Measurements from ENCODE around the gene PRKD2.

Gene PRKD2

GRCh38 chr19:46737298-46737654, 20.4 kb upstream of the PRKD2 start:
- no peaks in the 10 kb centered on the region for H3K4me1 ChIP-seq (ENCODE audit: control insufficient read depth, insufficient read depth, low read length)
- peaks cover 15% of the 10 kb centered on the region for H3K36me3 ChIP-seq (ENCODE audit: control insufficient read depth, insufficient read depth, low read length)
- H3K4me3 ChIP-seq (ENCODE audit: low read length) = no peak overlapping the region
- H3K9me3 ChIP-seq (ENCODE audit: control insufficient read depth, low read length) = no peaks in the 10 kb centered on the region
- H3K27me3 ChIP-seq (ENCODE audit: control insufficient read depth, insufficient read depth, low read length) = no peaks in the 10 kb centered on the region
- H3K9ac ChIP-seq (ENCODE audit: low read length) = no peak overlapping the region

GRCh38 chr19:46736531-46737297, 19.8 kb upstream of the PRKD2 start:
- H3K36me3 ChIP-seq (ENCODE audit: control insufficient read depth, insufficient read depth, low read length) = peaks cover 15% of the 10 kb centered on the region
- no peak overlapping the region for H3K4me3 ChIP-seq (ENCODE audit: low read length)
- no peaks in the 10 kb centered on the region for H3K27me3 ChIP-seq (ENCODE audit: control insufficient read depth, insufficient read depth, low read length)
- no peak overlapping the region for H3K9ac ChIP-seq (ENCODE audit: low read length)
- H3K4me1 ChIP-seq (ENCODE audit: control insufficient read depth, insufficient read depth, low read length) = no peaks in the 10 kb centered on the region
- H3K9me3 ChIP-seq (ENCODE audit: control insufficient read depth, low read length) = no peaks in the 10 kb centered on the region

DNA sequence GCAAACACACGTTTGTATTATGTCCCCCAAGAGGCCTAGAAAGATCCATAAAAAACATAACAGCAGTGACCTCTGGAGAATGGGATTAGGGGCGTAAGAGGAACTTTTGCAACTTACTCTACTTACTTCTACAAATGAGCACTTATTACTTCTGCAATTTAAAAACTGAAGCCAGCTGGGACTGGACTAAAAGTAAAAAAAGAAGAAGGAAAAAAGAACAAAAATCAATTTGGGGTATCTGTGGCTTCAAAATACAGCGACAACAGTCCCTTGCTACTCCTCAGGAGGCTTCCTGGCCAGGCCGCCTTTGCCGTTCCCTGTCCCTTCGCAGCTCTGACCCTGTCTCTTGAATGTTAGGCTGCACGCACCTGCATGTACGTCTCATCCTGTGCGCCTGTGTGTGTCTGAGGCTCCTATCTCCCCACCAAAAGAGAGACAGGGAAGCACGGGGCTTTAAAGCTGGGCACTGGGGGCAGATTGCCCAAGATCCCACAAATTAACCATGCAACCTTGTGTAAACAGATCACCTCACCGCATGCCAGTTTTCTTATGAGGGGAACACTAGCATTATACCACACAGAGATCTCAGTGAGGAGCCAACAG, 16.9 kb upstream of the PRKD2 start:
- peaks cover 18% of the 10 kb centered on the region for H3K36me3 ChIP-seq (ENCODE audit: control insufficient read depth, insufficient read depth, low read length)

GRCh38 chr19:46732966-46733689, 16.2 kb upstream of the PRKD2 start:
- Histone ChIP-seq H3K4me1 (ENCODE audit: control insufficient read depth, insufficient read depth, low read length) (no peaks in the 10 kb centered on the region), H3K9ac (ENCODE audit: low read length) (no peak overlapping the region), H3K27me3 (ENCODE audit: control insufficient read depth, insufficient read depth, low read length) (no peaks in the 10 kb centered on the region), H3K4me3 (ENCODE audit: low read length) (no peak overlapping the region), H3K36me3 (ENCODE audit: control insufficient read depth, insufficient read depth, low read length) (peaks cover 18% of the 10 kb centered on the region), H3K9me3 (ENCODE audit: control insufficient read depth, low read length) (no peaks in the 10 kb centered on the region)

More for the DNA sequence above, 16.9 kb upstream of the PRKD2 start:
- H3K27me3 ChIP-seq (ENCODE audit: control insufficient read depth, insufficient read depth, low read length) = no peaks in the 10 kb centered on the region
- H3K9ac ChIP-seq (ENCODE audit: low read length) = no peak overlapping the region
- no peaks in the 10 kb centered on the region for H3K4me1 ChIP-seq (ENCODE audit: control insufficient read depth, insufficient read depth, low read length)
- H3K9me3 ChIP-seq (ENCODE audit: control insufficient read depth, low read length) = no peaks in the 10 kb centered on the region
- H3K4me3 ChIP-seq (ENCODE audit: low read length) = no peak overlapping the region

DNA sequence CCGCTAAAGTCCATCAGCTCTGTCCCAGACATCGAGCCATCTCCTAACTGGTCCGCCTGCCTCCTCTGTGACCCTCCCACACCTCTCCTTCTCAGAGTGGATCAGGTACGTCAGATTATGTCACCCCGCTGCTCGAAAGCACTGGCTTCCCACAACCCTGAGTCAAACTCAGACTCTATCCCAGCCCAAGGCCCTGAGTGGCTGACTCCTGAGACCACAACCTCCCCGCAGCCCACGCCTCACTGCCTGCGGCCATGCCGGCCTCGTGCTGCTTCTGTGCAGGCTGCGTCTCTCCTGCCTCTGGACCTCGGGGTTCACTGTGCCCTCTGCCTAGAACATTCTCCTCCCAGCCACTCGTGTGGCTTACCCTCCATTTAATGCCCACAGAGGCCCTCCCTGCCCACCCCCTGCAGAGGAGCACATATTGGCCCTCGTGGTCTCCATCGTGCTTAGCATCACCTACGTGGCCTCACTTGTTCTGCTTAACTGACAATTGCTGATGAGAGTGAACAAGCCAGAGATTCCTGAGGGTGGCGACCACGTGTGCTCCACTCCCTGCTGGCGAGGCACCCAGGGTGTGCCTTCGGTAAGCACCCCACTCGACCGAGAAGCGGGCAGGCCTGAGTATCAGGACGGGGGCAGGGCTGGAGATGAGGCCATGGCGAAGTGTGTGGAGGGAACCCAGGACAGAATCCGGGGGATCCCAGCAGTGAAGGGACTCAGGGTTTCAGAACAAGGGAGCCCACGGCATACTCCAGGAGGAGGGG, 15.4 kb upstream of the PRKD2 start:
- H3K36me3 ChIP-seq (ENCODE audit: control insufficient read depth, insufficient read depth, low read length) = peaks cover 24% of the 10 kb centered on the region
- no peak overlapping the region for H3K9ac ChIP-seq (ENCODE audit: low read length)
- no peaks in the 10 kb centered on the region for H3K27me3 ChIP-seq (ENCODE audit: control insufficient read depth, insufficient read depth, low read length)
- no peak overlapping the region for H3K4me3 ChIP-seq (ENCODE audit: low read length)
- no peaks in the 10 kb centered on the region for H3K4me1 ChIP-seq (ENCODE audit: control insufficient read depth, insufficient read depth, low read length)
- no peaks in the 10 kb centered on the region for H3K9me3 ChIP-seq (ENCODE audit: control insufficient read depth, low read length)

DNA sequence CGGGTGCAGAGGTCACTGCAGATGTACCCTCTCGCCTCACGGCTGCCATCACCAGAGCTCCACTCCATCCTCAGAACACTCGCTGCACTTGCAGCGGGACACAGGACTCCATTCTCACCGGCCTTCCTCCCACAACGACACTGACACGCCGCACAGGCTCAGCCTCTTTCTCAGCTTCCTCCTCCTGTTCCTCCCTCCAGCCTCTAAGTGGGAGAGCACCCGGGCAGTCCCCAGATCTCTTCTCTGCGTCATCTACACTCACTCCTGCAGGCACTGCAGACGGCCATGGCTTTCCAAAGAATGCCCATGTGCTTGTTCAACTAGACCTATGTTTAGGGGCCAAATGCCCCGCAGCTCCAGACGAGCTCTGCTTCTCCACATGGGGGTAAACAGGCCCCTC, 14.7 kb upstream of the PRKD2 start:
- H3K9me3 ChIP-seq (ENCODE audit: control insufficient read depth, low read length) = no peaks in the 10 kb centered on the region
- H3K4me3 ChIP-seq (ENCODE audit: low read length) = no peak overlapping the region
- H3K4me1 ChIP-seq (ENCODE audit: control insufficient read depth, insufficient read depth, low read length) = no peaks in the 10 kb centered on the region
- no peaks in the 10 kb centered on the region for H3K27me3 ChIP-seq (ENCODE audit: control insufficient read depth, insufficient read depth, low read length)
- H3K9ac ChIP-seq (ENCODE audit: low read length) = no peak overlapping the region
- peaks cover 31% of the 10 kb centered on the region for H3K36me3 ChIP-seq (ENCODE audit: control insufficient read depth, insufficient read depth, low read length)

DNA sequence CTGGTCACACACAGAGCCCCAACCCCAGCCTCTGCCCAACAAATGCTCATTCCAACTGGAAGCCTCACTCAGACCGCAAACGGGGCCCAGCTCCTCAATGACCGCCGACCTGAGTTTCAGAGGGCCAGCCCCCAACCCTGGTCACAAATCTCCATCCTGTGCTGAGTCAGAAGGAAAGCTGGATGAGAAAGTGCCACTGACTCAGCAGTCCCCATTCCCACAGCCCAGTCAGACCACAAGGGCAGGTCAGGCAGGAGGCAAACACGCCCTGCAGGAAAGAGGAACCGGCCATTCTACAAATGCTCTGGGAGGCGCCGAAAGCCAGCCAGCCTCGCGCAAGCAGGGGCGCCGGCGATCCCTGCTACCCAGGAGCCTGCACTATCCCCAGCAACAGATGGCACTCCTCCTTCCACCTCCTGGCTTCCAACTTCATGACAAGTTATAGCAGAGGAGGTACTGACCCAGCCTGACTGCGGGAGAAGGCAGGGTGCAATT, 14.1 kb upstream of the PRKD2 start:
- H3K4me3 ChIP-seq (ENCODE audit: low read length) = no peak overlapping the region
- no peaks in the 10 kb centered on the region for H3K27me3 ChIP-seq (ENCODE audit: control insufficient read depth, insufficient read depth, low read length)
- no peaks in the 10 kb centered on the region for H3K9me3 ChIP-seq (ENCODE audit: control insufficient read depth, low read length)
- H3K9ac ChIP-seq (ENCODE audit: low read length) = no peak overlapping the region
- peaks cover 32% of the 10 kb centered on the region for H3K36me3 ChIP-seq (ENCODE audit: control insufficient read depth, insufficient read depth, low read length)
- H3K4me1 ChIP-seq (ENCODE audit: control insufficient read depth, insufficient read depth, low read length) = no peaks in the 10 kb centered on the region

- H3K9ac ChIP-seq (ENCODE audit: low read length) = no peak overlapping the region
- H3K4me1 ChIP-seq (ENCODE audit: control insufficient read depth, insufficient read depth, low read length) = no peaks in the 10 kb centered on the region
- H3K27me3 ChIP-seq (ENCODE audit: control insufficient read depth, insufficient read depth, low read length) = no peaks in the 10 kb centered on the region
- no peaks in the 10 kb centered on the region for H3K9me3 ChIP-seq (ENCODE audit: control insufficient read depth, low read length)
- H3K4me3 ChIP-seq (ENCODE audit: low read length) = no peak overlapping the region
- H3K36me3 ChIP-seq (ENCODE audit: control insufficient read depth, insufficient read depth, low read length) = peaks cover 32% of the 10 kb centered on the region
Measured at GRCh38 chr19:46730595-46730994, 13.7 kb upstream of the PRKD2 start.

- Histone ChIP-seq H3K4me3 (ENCODE audit: low read length) (no peak overlapping the region), H3K36me3 (ENCODE audit: control insufficient read depth, insufficient read depth, low read length) (peaks cover 32% of the 10 kb centered on the region), H3K27me3 (ENCODE audit: control insufficient read depth, insufficient read depth, low read length) (no peaks in the 10 kb centered on the region), H3K9ac (ENCODE audit: low read length) (no peak overlapping the region), H3K9me3 (ENCODE audit: control insufficient read depth, low read length) (no peaks in the 10 kb centered on the region), H3K4me1 (ENCODE audit: control insufficient read depth, insufficient read depth, low read length) (no peaks in the 10 kb centered on the region)
Measured at GRCh38 chr19:46730187-46730586, 13.3 kb upstream of the PRKD2 start.

DNA sequence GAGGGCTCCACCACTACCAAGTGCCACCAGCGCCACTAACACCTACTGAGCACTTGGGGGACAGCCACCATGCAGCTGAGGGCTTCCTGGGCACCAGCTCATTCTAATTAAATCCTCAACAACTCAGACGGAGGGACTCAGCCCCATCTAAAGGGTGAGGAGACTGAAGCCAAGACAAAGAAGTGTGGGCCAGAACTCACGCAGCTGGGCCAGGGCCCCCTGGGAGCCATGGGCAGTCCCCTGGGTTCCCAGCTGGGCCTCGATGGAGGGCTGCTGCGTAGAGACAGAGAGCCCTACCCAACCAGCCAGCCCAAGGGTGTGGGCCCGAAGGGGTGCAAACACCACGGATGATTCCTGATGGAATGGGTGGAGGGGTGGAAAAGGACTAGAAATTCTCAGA, 12.8 kb upstream of the PRKD2 start:
- no peaks in the 10 kb centered on the region for H3K9me3 ChIP-seq (ENCODE audit: control insufficient read depth, low read length)
- peaks cover 32% of the 10 kb centered on the region for H3K36me3 ChIP-seq (ENCODE audit: control insufficient read depth, insufficient read depth, low read length)
- no peaks in the 10 kb centered on the region for H3K4me1 ChIP-seq (ENCODE audit: control insufficient read depth, insufficient read depth, low read length)
- no peak overlapping the region for H3K9ac ChIP-seq (ENCODE audit: low read length)
- no peaks in the 10 kb centered on the region for H3K27me3 ChIP-seq (ENCODE audit: control insufficient read depth, insufficient read depth, low read length)
- H3K4me3 ChIP-seq (ENCODE audit: low read length) = no peak overlapping the region

GRCh38 chr19:46728693-46729339, 11.9 kb upstream of the PRKD2 start:
- peaks cover 32% of the 10 kb centered on the region for H3K36me3 ChIP-seq (ENCODE audit: control insufficient read depth, insufficient read depth, low read length)
- H3K4me3 ChIP-seq (ENCODE audit: low read length) = no peak overlapping the region
- H3K9me3 ChIP-seq (ENCODE audit: control insufficient read depth, low read length) = no peaks in the 10 kb centered on the region
- H3K4me1 ChIP-seq (ENCODE audit: control insufficient read depth, insufficient read depth, low read length) = no peaks in the 10 kb centered on the region
- H3K9ac ChIP-seq (ENCODE audit: low read length) = no peak overlapping the region
- no peaks in the 10 kb centered on the region for H3K27me3 ChIP-seq (ENCODE audit: control insufficient read depth, insufficient read depth, low read length)

Data from mucosa of stomach (tissue), 1 donor.